Nephron progenitor cell (in vitro differentiated cells): ENCODE data around the gene FLNC.

ENCODE experiments used
- DNase-seq: peaks from one replicate; pipeline ENCODE4 v3.0.0; 2021
- H3K27ac Mint-ChIP-seq: 2 replicates; pipeline ENCODE4 v1.8.0; 2021; ENCODE audit warnings: mild to moderate bottlenecking, moderate library complexity, mixed read lengths
- H3K27me3 Mint-ChIP-seq: 2 replicates; pipeline ENCODE4 v1.8.0; 2021; ENCODE audit warnings: mild to moderate bottlenecking, low read depth, mixed read lengths; ENCODE audit not compliant: poor library complexity
- H3K36me3 Mint-ChIP-seq: 2 replicates; pipeline ENCODE4 v1.8.0; 2021; ENCODE audit warnings: low read depth, mixed read lengths
- H3K4me1 Mint-ChIP-seq: 2 replicates; pipeline ENCODE4 v1.8.0; 2021; ENCODE audit warnings: mixed read lengths
- H3K4me3 Mint-ChIP-seq: 2 replicates; pipeline ENCODE4 v1.8.0; 2021; ENCODE audit warnings: mild to moderate bottlenecking, moderate library complexity, mixed read lengths
- H3K9me3 Mint-ChIP-seq: 2 replicates; pipeline ENCODE4 v1.8.0; 2021; ENCODE audit warnings: mild to moderate bottlenecking, moderate library complexity, mixed read lengths
- TF ChIP-seq, protein P1 (sequence below): fragments of 200-600 bp; sonication (generic); IDR thresholded peaks from 2 replicates; pipeline ENCODE4 v1.5.0; 2021; ENCODE audit warnings: antibody characterized with exemption

Gene FLNC

GRCh38 chr7:128865303-128865702 is 35.1 kb downstream of the FLNC start:
- peak overlapping the region; percentile 40 for H3K4me3 Mint-ChIP-seq
- TF ChIP-seq, protein P1, sequence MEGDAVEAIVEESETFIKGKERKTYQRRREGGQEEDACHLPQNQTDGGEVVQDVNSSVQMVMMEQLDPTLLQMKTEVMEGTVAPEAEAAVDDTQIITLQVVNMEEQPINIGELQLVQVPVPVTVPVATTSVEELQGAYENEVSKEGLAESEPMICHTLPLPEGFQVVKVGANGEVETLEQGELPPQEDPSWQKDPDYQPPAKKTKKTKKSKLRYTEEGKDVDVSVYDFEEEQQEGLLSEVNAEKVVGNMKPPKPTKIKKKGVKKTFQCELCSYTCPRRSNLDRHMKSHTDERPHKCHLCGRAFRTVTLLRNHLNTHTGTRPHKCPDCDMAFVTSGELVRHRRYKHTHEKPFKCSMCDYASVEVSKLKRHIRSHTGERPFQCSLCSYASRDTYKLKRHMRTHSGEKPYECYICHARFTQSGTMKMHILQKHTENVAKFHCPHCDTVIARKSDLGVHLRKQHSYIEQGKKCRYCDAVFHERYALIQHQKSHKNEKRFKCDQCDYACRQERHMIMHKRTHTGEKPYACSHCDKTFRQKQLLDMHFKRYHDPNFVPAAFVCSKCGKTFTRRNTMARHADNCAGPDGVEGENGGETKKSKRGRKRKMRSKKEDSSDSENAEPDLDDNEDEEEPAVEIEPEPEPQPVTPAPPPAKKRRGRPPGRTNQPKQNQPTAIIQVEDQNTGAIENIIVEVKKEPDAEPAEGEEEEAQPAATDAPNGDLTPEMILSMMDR = no peak
- H3K9me3 Mint-ChIP-seq = no peaks in the 10 kb centered on the region
- DNase-seq = no peak
- peaks cover 73% of the 10 kb centered on the region for H3K4me1 Mint-ChIP-seq
- no peak overlapping the region for H3K27ac Mint-ChIP-seq
- H3K36me3 Mint-ChIP-seq = peaks cover 15% of the 10 kb centered on the region
- H3K27me3 Mint-ChIP-seq = peaks cover 26% of the 10 kb centered on the region

- Mint-ChIP-seq H3K4me3 (no peak overlapping the region), H3K36me3 (peaks cover 15% of the 10 kb centered on the region), H3K4me1 (peaks cover 71% of the 10 kb centered on the region), H3K27me3 (peaks cover 26% of the 10 kb centered on the region), H3K27ac (no peak overlapping the region), H3K9me3 (no peaks in the 10 kb centered on the region)
- no peak for DNase-seq
- TF ChIP-seq, protein P1 = no peak
Measured at GRCh38 chr7:128865996-128866877, 36.0 kb downstream of the FLNC start.

- peak overlapping the region; percentile 9 for H3K4me3 Mint-ChIP-seq
- peaks cover 15% of the 10 kb centered on the region for H3K36me3 Mint-ChIP-seq
- TF ChIP-seq, protein P1 = no peak
- no peak overlapping the region for H3K27ac Mint-ChIP-seq
- H3K4me1 Mint-ChIP-seq = peaks cover 73% of the 10 kb centered on the region
- no peaks in the 10 kb centered on the region for H3K9me3 Mint-ChIP-seq
- DNase-seq = no peak
- peaks cover 26% of the 10 kb centered on the region for H3K27me3 Mint-ChIP-seq
Measured at GRCh38 chr7:128867241-128867640, 37.0 kb downstream of the FLNC start.

- H3K27ac Mint-ChIP-seq = no peak overlapping the region
- H3K9me3 Mint-ChIP-seq = no peaks in the 10 kb centered on the region
- peaks cover 70% of the 10 kb centered on the region for H3K4me1 Mint-ChIP-seq
- no peak for DNase-seq
- peaks cover 22% of the 10 kb centered on the region for H3K27me3 Mint-ChIP-seq
- H3K36me3 Mint-ChIP-seq = peaks cover 15% of the 10 kb centered on the region
- peak overlapping the region; percentile 74 for H3K4me3 Mint-ChIP-seq
- TF ChIP-seq, protein P1 = no peak
Measured at GRCh38 chr7:128867842-128868623, 37.8 kb downstream of the FLNC start.

DNA sequence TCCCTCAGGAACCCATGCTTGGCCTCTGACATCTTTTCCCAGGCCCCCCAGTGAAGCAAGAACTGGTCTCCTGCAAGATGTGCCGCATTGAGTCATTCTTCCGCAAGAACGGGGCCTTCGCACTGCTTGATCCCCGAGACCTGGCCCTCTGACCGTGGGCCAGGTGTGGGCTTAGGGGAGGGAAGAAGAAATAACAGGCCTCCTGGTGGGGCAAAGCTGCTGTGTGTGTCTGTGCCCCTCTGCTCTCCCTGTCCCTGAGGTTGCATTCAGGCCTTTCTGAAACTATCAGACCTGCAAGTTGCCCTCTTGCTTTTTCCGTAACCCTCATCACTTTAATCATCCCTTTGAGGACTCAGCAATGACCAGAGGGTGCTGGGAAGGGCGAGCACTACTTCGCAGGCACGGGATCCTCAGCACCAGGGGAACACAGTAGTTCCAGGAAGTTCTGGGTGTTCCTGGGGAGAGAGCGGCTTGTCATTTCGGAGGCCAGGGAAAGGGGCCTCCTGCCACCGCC is 38.5 kb downstream of the FLNC start:
- Mint-ChIP-seq H3K27me3 (peaks cover 22% of the 10 kb centered on the region), H3K4me3 (peak overlapping the region; percentile 74), H3K4me1 (peaks cover 74% of the 10 kb centered on the region), H3K36me3 (peaks cover 15% of the 10 kb centered on the region), H3K9me3 (no peaks in the 10 kb centered on the region), H3K27ac (no peak overlapping the region)
- DNase-seq = no peak
- TF ChIP-seq, protein P1 = no peak
